Uterine smooth muscle cell (primary cell): ENCODE measurements around the gene MTHFD2. TPM values are rescaled to one million over a fixed set of nuclear protein-coding genes. Genes with fewer than 3 reads are reported as not detected.

Source experiments
- total RNA-seq: library from RNA; depleted of rRNA; stranded (reverse); fragments of >200 nt; gene quantifications from 2 replicates; pipeline ENCODE4 v1.2.3, GENCODE V29; 2014

The MTHFD2 gene
- 179 and 270 TPM in 2 replicates for total RNA-seq

GRCh38 chr2:74198461-74199274 lies at the start of gene MTHFD2:
Gene MTHFD2 (plus strand): TSS chr2:74198615. CDS start chr2:74198642, 27 bp downstream.

DNA sequence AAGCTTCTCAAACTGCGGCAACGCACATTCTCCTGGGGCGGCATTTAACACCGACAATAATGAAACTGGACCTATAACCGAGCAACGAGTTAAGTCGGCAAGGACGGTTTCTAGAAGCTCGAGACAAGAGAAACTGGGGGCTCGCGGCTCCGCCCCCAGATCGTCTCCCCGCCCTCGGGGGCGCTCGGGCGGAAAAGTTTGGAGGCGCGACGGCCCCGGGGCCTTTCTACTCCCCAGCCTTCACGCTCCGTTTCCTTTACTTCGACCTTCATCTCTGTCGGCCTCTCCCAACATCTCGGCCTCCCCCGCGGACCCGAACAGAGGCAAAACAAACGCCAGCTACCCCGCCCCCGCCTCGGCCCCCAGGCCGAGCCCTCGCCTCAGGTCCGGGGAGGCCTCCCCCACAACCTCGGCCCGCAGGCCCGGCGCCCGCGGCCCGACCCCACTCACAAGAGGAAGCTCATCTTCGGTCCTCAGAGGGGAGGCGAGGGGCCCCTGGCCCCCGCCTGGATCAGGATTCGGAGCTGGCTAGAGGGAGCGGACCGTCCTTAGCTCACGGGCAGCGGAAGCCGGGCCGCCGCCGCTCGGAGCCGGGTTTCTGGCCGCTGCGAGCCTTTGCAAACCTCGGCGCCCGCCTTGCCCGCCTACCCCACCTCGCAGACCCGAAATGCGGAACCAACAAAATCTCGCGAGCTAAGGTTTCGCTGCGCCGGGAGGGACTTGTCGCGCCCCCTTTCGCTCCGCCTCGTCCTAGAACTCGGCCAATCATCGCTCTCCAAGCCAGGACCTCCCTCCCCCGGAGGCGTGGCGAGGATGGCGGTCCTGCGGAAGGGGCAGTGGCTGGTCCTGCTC lies 20.0 kb upstream of the MTHFD2 start, which contains the start of gene MOB1A:
TSS of gene MOB1A (minus strand) at position 669 of the 852 bp plus-strand sequence. CDS start at position 464, 205 bp downstream.

Other genes with a start within 250 kb of the MTHFD2 start
- gene TET3, start 213.7 kb upstream of the MTHFD2 start, total RNA-seq: 2.9 and 4.2 TPM in 2 replicates
- 33.7 and 50.0 TPM in 2 replicates for gene BOLA3, start 50.7 kb upstream of the MTHFD2 start, total RNA-seq
- gene MOB1A, start 19.7 kb upstream of the MTHFD2 start, total RNA-seq: 87.8 and 101 TPM in 2 replicates
- gene SLC4A5, start 144.8 kb downstream of the MTHFD2 start, total RNA-seq: 0.25 and 0.44 TPM in 2 replicates
- gene DCTN1, start 181.7 kb downstream of the MTHFD2 start, total RNA-seq: 196 and 294 TPM in 2 replicates
- gene C2orf81, start 223.0 kb downstream of the MTHFD2 start, total RNA-seq: 1.00 and 1.4 TPM in 2 replicates
- gene WDR54, start 223.1 kb downstream of the MTHFD2 start, total RNA-seq: 51.6 and 103 TPM in 2 replicates
- 12.9 and 14.6 TPM in 2 replicates for gene RTKN, start 243.3 kb downstream of the MTHFD2 start, total RNA-seq